Sigmoid colon (tissue), 7 donors: ENCODE data around the gene RASSF5. TPM values are rescaled to one million over a fixed set of nuclear protein-coding genes. Genes with fewer than 3 reads are reported as not detected.

Experiments
- DNase-seq: peaks from one replicate; pipeline ENCODE4 v3.0.0-alpha.2; 2019
- H3K27ac ChIP-seq, 4 donors: fragments of 200-600 bp; sonication (generic); one replicate each; pipeline ENCODE4 v1.5.1; 2016 to 2019; ENCODE audit warnings: mild to moderate bottlenecking in 1 of 4
- H3K27me3 ChIP-seq, 3 donors: fragments of 200-600 bp; sonication (generic); one replicate each; pipeline ENCODE4 v1.5.1; 2019; ENCODE audit warnings: mild to moderate bottlenecking in 1 of 3
- H3K36me3 ChIP-seq, 4 donors: fragments of 200-600 bp; sonication (generic); one replicate each; pipeline ENCODE4 v1.5.1; 2016 to 2019
- H3K4me1 ChIP-seq, 4 donors: fragments of 200-600 bp; sonication (generic); one replicate each; pipeline ENCODE4 v1.5.1; 2017 to 2019
- H3K4me3 ChIP-seq, 4 donors: fragments of 200-600 bp; sonication (generic); one replicate each; pipeline ENCODE4 v1.5.1; 2017 to 2019; ENCODE audit warnings: mild to moderate bottlenecking in 2 of 4, moderate library complexity in 1 of 4
- H3K9me3 ChIP-seq, 4 donors: fragments of 200-600 bp in 3 of 4; sonication (generic) in 3 of 4; one replicate each; pipeline versions ENCODE4 v1.5.1 to v1.6.1; 2013 to 2019
- EP300 ChIP-seq, 4 donors: sonication (generic); formaldehyde crosslinking; IDR thresholded peaks; one replicate each; pipeline ENCODE4 v1.6.1; 2017; ENCODE audit warnings: antibody characterized with exemption in 4 of 4
- POLR2A ChIP-seq, 2 donors: fragments of 450-650 bp; IDR thresholded peaks; one replicate each; pipeline ENCODE4 v1.6.1; 2016; ENCODE audit warnings: antibody characterized with exemption in 2 of 2, mild to moderate bottlenecking in 2 of 2, moderate library complexity in 2 of 2
- POLR2AphosphoS5 ChIP-seq, 4 donors: sonication (generic); formaldehyde crosslinking; IDR thresholded peaks; one replicate each; pipeline ENCODE4 v1.6.1; 2017; ENCODE audit warnings: antibody characterized with exemption in 4 of 4
- WGBS, 2 donors: extraction: QIAGEN DNeasy Blood & Tissue Kit; methylation state at CpG; one replicate each; pipeline ENCODE4 v1.1.7; 2013; 5-methylcytosine and 5-hydroxymethylcytosine counted together
- intact Hi-C: fragments of 100-400 bp; cut with DNase I; formaldehyde crosslinking; loops from one replicate; pipeline ENCODE4 v1.15.1; 2023
- polyA plus RNA-seq, 3 donors: library from polyadenylated mRNA; stranded (reverse); fragments of 200-250 nt; gene quantifications; one replicate each; pipeline ENCODE4 v1.2.3, GENCODE V29; 2013
- total RNA-seq, 4 donors: library from RNA; depleted of rRNA; stranded (reverse); fragments of >200 nt; gene quantifications; one replicate each; pipeline ENCODE4 v1.1.0, GENCODE V29; 2016
- TF ChIP-seq, protein P1 (sequence below), 4 experiments: fragments of 450-650 bp in 3 of 4; fragments of 200-600 bp in 1 of 4; IDR thresholded peaks; one replicate each; pipeline ENCODE4 v1.5.1; 2016 to 2019; ENCODE audit warnings: antibody characterized with exemption in 4 of 4, mild to moderate bottlenecking in 3 of 4, moderate library complexity in 2 of 4
- donor health status: healthy with polysubstance abuse.
- donor health status: Bipolar disorder and iron deficiency.
- donor health status: healthy.

RASSF5 gene
- total and polyA plus RNA-seq, 7 donors: 2.5 to 25.9 (median 4.3) TPM

DNA sequence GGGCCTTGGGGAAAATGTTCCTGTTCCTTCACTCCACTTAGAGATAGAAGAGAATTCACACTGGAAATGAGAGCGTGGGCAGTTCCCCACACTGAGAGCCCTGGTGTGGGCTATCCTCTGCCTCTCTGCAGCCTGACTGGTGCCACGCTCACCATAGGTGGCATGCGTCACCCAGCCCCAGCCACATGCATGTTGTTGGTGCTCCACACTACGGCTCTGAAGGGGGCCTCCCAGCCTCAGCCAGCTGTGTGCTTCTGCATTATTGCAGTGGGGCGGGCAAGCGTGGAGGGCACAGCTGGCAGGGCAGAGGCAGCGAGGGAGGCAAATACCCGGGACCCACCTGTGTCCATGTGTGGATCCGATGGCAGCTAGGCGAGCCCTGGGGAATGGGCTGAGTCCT, 14.7 kb upstream of the RASSF5 start:
- Histone ChIP-seq H3K27ac (no peak overlapping the region), H3K4me1 (peaks cover 0 to 21% (median 18%) of the 10 kb centered on the region in 4 donors), H3K9me3 (no peaks in the 10 kb centered on the region), H3K4me3 (no peak overlapping the region), H3K36me3 (peaks cover 0 to 5% (median 0%) of the 10 kb centered on the region in 4 donors), H3K27me3 (no peaks in the 10 kb centered on the region)
- 97% methylated on average over 10 of the region's 10 CpGs for WGBS, 2 donors
- intact Hi-C loops: loop anchor here (5.0 to 10.0 kb wide), 3 partner anchors 90 to 422 kb away; no protein-coding TSS in a partner anchor
- TF ChIP-seq POLR2AphosphoS5 (IDR thresholded peaks at IDR 0.05): no peak
- no peak for DNase-seq

GRCh38 chr1:206493279-206493678, 14.1 kb upstream of the RASSF5 start:
- no peaks in the 10 kb centered on the region for H3K27me3 ChIP-seq
- no peak overlapping the region for H3K27ac ChIP-seq
- no peak for DNase-seq
- H3K4me1 ChIP-seq: peaks cover 0 to 21% (median 18%) of the 10 kb centered on the region in 4 donors
- peaks cover 0 to 5% (median 0%) of the 10 kb centered on the region in 4 donors for H3K36me3 ChIP-seq
- TF ChIP-seq POLR2AphosphoS5 (IDR thresholded peaks at IDR 0.05): no peak
- no peaks in the 10 kb centered on the region for H3K9me3 ChIP-seq
- intact Hi-C loops: loop anchor here (5.0 to 10.0 kb wide), 3 partner anchors 89 to 422 kb away; no protein-coding TSS in a partner anchor
- 95 to 96% methylated on average over 9 of the region's 9 CpGs for WGBS, 2 donors
- H3K4me3 ChIP-seq: no peak overlapping the region

DNA sequence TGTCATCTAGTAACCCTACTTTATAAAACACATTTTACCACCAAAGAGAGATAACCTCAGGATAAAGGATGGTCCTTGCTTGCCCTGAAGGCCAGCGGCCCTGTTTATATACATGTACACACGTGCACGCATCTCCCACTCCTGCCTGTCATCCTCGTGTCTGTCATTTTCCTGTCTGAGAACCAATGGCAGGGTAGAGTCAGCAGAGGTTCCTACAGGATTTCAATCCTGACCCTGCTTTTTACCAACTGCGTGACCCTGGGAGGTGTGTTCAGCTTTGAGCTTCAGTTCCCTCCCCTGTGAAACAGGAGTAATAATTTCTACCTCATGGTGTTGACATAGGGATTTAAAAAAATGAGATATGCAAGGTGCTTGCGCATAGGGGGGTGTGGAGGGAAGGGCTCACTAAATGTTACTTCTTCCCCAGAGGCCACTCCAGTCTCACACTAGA, 12.3 kb upstream of the RASSF5 start:
- peak overlapping the region in 1 of 4 donors; percentile 27 for H3K27ac ChIP-seq
- no peak overlapping the region for H3K4me3 ChIP-seq
- intact Hi-C loops: loop anchor here (10.0 kb wide), 1 partner anchor 420 kb away; no protein-coding TSS in a partner anchor
- H3K36me3 ChIP-seq: peaks cover 0 to 5% (median 0%) of the 10 kb centered on the region in 4 donors
- H3K9me3 ChIP-seq: no peaks in the 10 kb centered on the region
- WGBS, 2 donors: 87 to 90% methylated on average over 6 of the region's 6 CpGs
- no peaks in the 10 kb centered on the region for H3K27me3 ChIP-seq
- TF ChIP-seq EP300 (IDR thresholded peaks at IDR 0.05): no peak
- DNase-seq: no peak
- H3K4me1 ChIP-seq: peaks cover 0 to 21% (median 17%) of the 10 kb centered on the region in 4 donors

DNA sequence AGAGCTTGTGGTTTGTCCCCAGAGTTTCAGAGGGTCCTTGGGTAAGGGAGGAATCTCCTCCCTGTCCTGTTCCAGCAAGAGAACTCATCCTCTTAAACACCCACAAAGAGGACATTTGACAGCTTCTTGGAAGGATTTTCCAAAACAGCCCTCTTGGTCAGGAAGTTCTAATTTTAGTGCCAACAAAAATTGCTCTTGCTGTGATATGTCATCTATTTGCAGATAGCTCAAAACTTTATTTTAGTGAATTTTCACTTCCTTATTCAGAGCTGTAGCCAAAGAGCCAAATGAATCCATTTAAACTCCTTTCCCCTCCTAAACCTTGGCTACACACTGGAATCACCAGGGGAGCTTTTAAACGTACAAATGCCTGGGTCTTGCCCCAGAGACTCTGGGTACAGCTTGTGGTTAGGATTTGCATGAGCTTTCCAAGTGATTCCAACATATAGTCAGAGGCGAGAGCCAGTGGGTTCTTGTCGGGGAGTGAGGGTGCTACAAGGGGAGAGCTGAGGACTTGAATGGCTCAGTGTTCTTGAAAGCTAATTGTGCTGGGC, 11.8 kb upstream of the RASSF5 start:
- intact Hi-C loops: loop anchor here (10.0 kb wide), 1 partner anchor 419 kb away; no protein-coding TSS in a partner anchor
- Histone ChIP-seq H3K27me3 (no peaks in the 10 kb centered on the region), H3K4me3 (no peak overlapping the region), H3K27ac (peak overlapping the region in 1 of 4 donors; percentile 27), H3K36me3 (peaks cover 0 to 5% (median 0%) of the 10 kb centered on the region in 4 donors), H3K4me1 (peaks cover 0 to 21% (median 17%) of the 10 kb centered on the region in 4 donors), H3K9me3 (no peaks in the 10 kb centered on the region)
- DNase-seq: no peak
- 67 to 81% methylated on average over 3 of the region's 3 CpGs for WGBS, 2 donors
- TF ChIP-seq, protein P1, sequence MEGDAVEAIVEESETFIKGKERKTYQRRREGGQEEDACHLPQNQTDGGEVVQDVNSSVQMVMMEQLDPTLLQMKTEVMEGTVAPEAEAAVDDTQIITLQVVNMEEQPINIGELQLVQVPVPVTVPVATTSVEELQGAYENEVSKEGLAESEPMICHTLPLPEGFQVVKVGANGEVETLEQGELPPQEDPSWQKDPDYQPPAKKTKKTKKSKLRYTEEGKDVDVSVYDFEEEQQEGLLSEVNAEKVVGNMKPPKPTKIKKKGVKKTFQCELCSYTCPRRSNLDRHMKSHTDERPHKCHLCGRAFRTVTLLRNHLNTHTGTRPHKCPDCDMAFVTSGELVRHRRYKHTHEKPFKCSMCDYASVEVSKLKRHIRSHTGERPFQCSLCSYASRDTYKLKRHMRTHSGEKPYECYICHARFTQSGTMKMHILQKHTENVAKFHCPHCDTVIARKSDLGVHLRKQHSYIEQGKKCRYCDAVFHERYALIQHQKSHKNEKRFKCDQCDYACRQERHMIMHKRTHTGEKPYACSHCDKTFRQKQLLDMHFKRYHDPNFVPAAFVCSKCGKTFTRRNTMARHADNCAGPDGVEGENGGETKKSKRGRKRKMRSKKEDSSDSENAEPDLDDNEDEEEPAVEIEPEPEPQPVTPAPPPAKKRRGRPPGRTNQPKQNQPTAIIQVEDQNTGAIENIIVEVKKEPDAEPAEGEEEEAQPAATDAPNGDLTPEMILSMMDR (IDR thresholded peaks at IDR 0.05): no peak
- TF ChIP-seq POLR2AphosphoS5 (IDR thresholded peaks at IDR 0.05) (no peak), POLR2A (IDR thresholded peaks at IDR 0.05) (no peak), EP300 (IDR thresholded peaks at IDR 0.05) (no peak)

DNA sequence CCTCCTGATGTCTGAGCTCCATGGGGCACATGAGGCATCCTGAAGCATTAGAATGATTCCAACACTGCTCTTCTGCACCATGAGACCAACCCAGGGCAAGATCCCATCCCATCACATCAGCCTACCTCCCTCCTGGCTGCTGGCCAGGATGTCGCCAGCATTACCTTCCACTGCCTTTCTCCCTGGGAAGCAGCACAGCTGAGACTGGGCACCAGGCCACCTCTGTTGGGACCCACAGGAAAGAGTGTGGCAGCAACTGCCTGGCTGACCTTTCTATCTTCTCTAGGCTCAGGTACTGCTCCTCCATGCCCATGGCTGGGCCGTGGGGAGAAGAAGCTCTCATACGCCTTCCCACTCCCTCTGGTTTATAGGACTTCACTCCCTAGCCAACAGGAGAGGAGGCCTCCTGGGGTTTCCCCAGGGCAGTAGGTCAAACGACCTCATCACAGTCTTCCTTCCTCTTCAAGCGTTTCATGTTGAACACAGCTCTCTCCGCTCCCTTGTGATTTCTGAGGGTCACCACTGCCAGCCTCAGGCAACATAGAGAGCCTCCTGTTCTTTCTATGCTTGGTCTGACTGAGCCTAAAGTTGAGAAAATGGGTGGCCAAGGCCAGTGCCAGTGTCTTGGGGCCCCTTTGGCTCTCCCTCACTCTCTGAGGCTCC, 11.1 kb upstream of the RASSF5 start:
- no peak overlapping the region for H3K4me3 ChIP-seq
- WGBS, 2 donors: 45% methylated on average over 6 of the region's 6 CpGs
- peak overlapping the region in 1 of 4 donors; percentile 27 for H3K27ac ChIP-seq
- no peak for DNase-seq
- TF ChIP-seq EP300 (IDR thresholded peaks at IDR 0.05) (no peak), POLR2AphosphoS5 (IDR thresholded peaks at IDR 0.05) (no peak), POLR2A (IDR thresholded peaks at IDR 0.05) (no peak)
- intact Hi-C loops: loop anchor here (10.0 kb wide), 1 partner anchor 419 kb away; no protein-coding TSS in a partner anchor
- peaks cover 0 to 21% (median 19%) of the 10 kb centered on the region in 4 donors for H3K4me1 ChIP-seq
- peaks cover 0 to 5% (median 0%) of the 10 kb centered on the region in 4 donors for H3K36me3 ChIP-seq
- H3K27me3 ChIP-seq: no peaks in the 10 kb centered on the region
- H3K9me3 ChIP-seq: no peaks in the 10 kb centered on the region

GRCh38 chr1:206497363-206497762, 10.0 kb upstream of the RASSF5 start:
- no peak for TF ChIP-seq EP300 (IDR thresholded peaks at IDR 0.05)
- TF ChIP-seq, protein P1 (IDR thresholded peaks at IDR 0.05): no peak
- TF ChIP-seq POLR2AphosphoS5 (IDR thresholded peaks at IDR 0.05): no peak
- TF ChIP-seq POLR2A (IDR thresholded peaks at IDR 0.05): no peak
- intact Hi-C loops: loop anchor here (10.0 kb wide), 1 partner anchor 417 kb away; no protein-coding TSS in a partner anchor
- no peaks in the 10 kb centered on the region for H3K27me3 ChIP-seq
- no peak overlapping the region for H3K27ac ChIP-seq
- WGBS, 2 donors: 77 to 82% methylated on average over 4 of the region's 4 CpGs
- no peaks in the 10 kb centered on the region for H3K9me3 ChIP-seq
- H3K36me3 ChIP-seq: peaks cover 0 to under 1% (median 0%) of the 10 kb centered on the region in 4 donors
- no peak overlapping the region for H3K4me3 ChIP-seq
- no peak for DNase-seq
- H3K4me1 ChIP-seq: peaks cover 0 to 27% (median 20%) of the 10 kb centered on the region in 4 donors
